Right forelimb (tissue), 1 donor: ENCODE measurements around the gene SART1.
"Not testable (repeated sequence)": the region's sequence is repeated elsewhere in the genome, so short reads cannot be mapped to it uniquely, and the experiment has no call there.

Experiments used
- DNase-seq: peaks from one replicate; pipeline ENCODE4 v3.0.0-alpha.2; 2018

SART1 gene

DNA sequence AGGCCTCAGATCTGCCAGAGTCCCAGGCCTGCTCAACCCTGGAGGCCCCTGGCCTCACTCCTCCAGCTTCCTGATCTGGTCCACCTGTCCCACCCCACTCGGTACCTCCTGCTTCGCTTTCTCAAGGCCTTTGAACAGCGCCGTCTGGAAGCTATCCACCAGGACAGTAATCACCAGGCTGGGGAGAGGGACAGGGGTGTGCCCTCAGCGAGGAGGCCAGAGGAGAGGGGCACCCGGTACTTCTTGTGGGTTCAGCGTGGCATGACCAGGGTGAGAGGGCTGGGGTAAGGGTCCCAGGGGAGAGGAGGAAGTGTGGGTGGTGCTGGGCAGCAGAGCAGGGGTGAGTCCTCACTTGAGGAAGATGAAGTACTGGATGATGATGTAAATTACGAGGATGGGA, 58.7 kb downstream of the SART1 start:
- DNase-seq, result no peak

DNA sequence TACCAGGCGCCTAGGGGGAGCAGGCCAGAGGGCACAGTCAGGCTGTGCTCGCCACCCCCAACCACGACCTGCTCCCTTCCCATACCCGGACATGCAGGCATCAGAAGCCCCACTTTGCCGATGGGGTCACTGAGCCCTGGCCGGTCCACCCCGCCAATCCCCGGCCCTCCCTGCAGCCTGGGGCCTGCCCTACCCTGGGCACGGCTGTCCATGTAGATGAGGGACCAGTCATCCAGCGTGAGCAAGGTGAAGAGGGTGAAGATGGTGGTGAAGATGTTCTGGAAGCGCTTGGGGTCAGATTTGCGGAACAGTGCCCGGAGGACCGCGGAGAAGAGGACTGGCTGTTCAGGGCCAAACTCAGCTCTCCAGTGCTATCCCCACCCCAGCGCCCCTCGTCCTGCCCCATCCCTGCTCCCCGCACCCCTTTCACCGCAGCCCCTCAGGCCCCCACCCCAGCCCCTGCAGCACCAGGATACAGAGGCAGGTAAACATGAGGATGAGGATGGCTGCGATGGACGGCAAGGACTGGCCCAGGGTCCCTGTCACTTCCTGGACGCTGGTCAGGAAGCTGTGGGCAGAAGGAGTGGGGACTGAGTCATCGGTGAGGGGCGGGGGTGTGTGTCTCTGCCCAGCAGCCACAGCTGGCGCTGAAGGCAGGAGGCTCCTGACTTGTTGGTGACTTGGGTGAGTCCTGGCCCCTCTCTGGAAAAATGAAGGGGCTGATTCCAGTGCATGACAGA, 59.3 kb downstream of the SART1 start:
- no peak for DNase-seq

DNA sequence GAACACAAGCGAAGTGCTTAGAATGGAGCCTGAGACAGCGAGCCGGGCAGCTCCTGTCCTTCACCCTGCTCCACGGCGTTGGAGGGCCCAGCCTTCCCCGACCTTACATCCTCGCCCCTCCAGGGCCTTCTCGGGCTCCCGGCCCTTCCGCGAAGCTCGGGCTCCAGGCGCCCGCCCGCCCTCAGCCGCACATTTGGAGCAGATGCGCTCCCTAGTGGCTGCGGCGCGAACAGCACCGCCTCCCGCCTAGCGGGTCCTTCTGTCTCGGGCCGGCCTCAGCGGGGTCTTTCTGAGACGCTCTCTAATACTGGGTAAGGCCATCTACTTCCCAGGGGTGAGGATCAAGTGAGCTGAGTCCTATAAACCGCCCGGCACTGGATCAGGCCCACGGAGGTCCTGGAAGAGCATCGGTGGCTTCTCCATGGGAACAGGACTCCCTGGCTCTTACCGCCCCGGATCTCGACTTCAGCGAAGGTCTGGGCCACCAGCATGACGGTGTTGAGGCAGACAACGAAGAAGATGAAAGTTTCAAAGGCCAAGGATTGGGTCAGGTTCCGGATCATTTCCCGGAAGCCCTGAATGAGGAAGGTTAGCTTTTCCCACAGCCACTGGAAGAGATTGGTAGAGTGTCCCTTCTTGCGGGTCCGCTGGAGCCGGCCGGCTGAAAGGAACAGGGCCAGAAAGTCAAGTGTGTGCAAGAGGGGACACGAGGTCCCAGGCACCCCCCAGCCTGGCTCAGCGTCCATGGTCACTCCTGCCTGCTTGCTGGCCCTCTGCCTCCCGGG, 61.1 kb downstream of the SART1 start:
- DNase-seq, result peak; percentile 81

DNA sequence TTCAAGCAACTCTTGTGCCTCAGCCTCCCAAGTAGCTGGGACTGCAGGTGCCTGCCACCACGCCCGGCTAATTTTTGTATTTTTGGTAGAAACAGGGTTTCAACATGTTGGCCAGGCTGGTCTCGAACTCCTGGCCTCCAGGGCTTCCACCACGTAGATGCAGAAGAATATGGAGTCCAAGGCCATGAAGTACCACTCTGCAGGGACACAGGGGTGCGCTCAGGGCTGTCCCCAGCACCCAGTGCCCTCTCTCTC, 61.6 kb downstream of the SART1 start:
- DNase-seq, result not testable (repeated sequence)

DNA sequence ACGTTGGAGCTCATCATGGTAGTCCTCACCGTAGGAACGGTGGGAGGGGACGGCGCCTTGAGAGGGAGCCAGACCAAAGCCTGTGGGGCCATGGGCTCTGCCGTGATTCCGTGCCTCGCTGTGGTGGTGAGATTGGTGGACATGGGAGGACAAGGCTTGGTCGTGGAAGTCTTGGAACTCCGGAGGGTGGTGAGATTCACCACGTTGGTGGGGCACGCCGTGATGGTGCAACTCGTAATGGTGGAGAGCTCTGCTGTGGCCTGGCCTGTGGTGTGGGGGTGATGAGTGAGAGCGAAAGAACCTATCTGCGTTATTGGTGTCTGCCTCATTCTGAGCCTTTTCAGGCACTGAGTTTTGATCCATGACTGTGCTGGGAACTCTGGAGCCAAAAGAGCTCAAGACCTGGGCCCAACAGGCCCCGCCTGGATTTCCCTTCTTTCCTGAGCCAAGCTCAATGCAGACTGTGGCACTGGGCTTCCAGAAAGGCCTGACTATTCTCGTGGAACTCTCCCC, 64.5 kb downstream of the SART1 start, which contains the start of gene CATSPER1:
CATSPER1 (minus strand) TSS at position 463 of the 513 bp plus-strand sequence; CDS start at position 363, 100 bp downstream.
- no peak for DNase-seq
